SU-DHL-6 (cell line): Measurements from ENCODE around the gene CAPN15.
A peak's percentile ranks its signal among the peaks of the same experiment; 100 is the strongest.

Experiments
- H2AFZ ChIP-seq: fragments of 200-600 bp; sonication (generic); 2 replicates; pipeline ENCODE4 v1.6.1; 2014; ENCODE audit warnings: low read depth, mild to moderate bottlenecking, moderate library complexity, mixed read lengths, antibody characterized with exemption, low read length; ENCODE audit not compliant: severe bottlenecking
- H3F3A ChIP-seq: fragments of 200-600 bp; shearing (Covaris generic); 2 replicates; pipeline ENCODE4 v1.6.0; 2016; ENCODE audit warnings: antibody characterized with exemption, mild to moderate bottlenecking; ENCODE audit not compliant: insufficient read depth
- H3K27ac ChIP-seq: fragments of 200-600 bp; sonication (generic); 2 replicates; pipeline ENCODE4 v1.5.1; 2016; ENCODE audit warnings: low read depth, mild to moderate bottlenecking, low read length, moderate library complexity, mixed read lengths
- H3K27me3 ChIP-seq: fragments of 200-600 bp; sonication (generic), shearing (Covaris generic); 2 replicates; pipeline ENCODE4 v1.6.0; 2014; ENCODE audit warnings: mild to moderate bottlenecking, low read length
- H3K36me3 ChIP-seq: fragments of 200-600 bp; sonication (generic); 2 replicates; pipeline ENCODE4 v1.6.1; 2014; ENCODE audit warnings: mild to moderate bottlenecking, low read length, mixed read lengths
- H3K4me2 ChIP-seq: fragments of 300-600, 200-600 bp; shearing (Covaris generic), sonication (generic); 2 replicates; pipeline ENCODE4 v1.6.0; 2014; ENCODE audit warnings: low read length, low read depth, mild to moderate bottlenecking; ENCODE audit not compliant: poor library complexity, severe bottlenecking
- H3K4me3 ChIP-seq: fragments of 200-600 bp; sonication (generic); 2 replicates; pipeline ENCODE4 v1.5.1; 2014; ENCODE audit warnings: antibody characterized with exemption, low read length, mild to moderate bottlenecking, mixed read lengths; ENCODE audit not compliant: insufficient read depth, poor library complexity, severe bottlenecking
- H3K79me2 ChIP-seq: fragments of 200-600 bp; sonication (generic); 2 replicates; pipeline ENCODE4 v1.6.1; 2014; ENCODE audit warnings: mild to moderate bottlenecking, low read length, moderate library complexity; ENCODE audit not compliant: insufficient read depth
- H3K9ac ChIP-seq: fragments of 200-600 bp; sonication (generic); 2 replicates; pipeline ENCODE4 v1.7.0; 2014; ENCODE audit warnings: mild to moderate bottlenecking, low read length
- H3K9me2 ChIP-seq: fragments of 200-600 bp; sonication (generic); replicated peaks from 2 replicates; pipeline ENCODE4 v1.6.1; 2014; ENCODE audit warnings: low read length; ENCODE audit not compliant: insufficient read depth
- H3K9me3 ChIP-seq: fragments of 200-600 bp; sonication (generic); 2 replicates; pipeline ENCODE4 v1.6.1; 2014; ENCODE audit warnings: low read length, mixed read lengths; ENCODE audit not compliant: insufficient read depth
- H4K20me1 ChIP-seq: fragments of 200-600 bp; sonication (generic); 2 replicates; pipeline ENCODE4 v1.6.1; 2014; ENCODE audit warnings: low read depth, mild to moderate bottlenecking, antibody characterized with exemption, low read length, moderate library complexity, mixed read lengths
- EZH2phosphoT487 ChIP-seq: fragments of 200-600 bp; sonication (generic), shearing (Covaris generic); conservative IDR thresholded peaks from 2 replicates; pipeline ENCODE4 v1.6.1; 2018; ENCODE audit warnings: mild to moderate bottlenecking, antibody characterized with exemption, low read length, moderate library complexity, mixed read lengths
- TF ChIP-seq, protein P1 (sequence below): fragments of 200-600 bp; sonication (generic); IDR thresholded peaks from one replicate; pipeline ENCODE4 v1.5.1; 2017; ENCODE audit warnings: antibody characterized with exemption, mild to moderate bottlenecking, low read length, moderate library complexity; ENCODE audit not compliant: insufficient read depth, poor library complexity, severe bottlenecking

Gene CAPN15

DNA sequence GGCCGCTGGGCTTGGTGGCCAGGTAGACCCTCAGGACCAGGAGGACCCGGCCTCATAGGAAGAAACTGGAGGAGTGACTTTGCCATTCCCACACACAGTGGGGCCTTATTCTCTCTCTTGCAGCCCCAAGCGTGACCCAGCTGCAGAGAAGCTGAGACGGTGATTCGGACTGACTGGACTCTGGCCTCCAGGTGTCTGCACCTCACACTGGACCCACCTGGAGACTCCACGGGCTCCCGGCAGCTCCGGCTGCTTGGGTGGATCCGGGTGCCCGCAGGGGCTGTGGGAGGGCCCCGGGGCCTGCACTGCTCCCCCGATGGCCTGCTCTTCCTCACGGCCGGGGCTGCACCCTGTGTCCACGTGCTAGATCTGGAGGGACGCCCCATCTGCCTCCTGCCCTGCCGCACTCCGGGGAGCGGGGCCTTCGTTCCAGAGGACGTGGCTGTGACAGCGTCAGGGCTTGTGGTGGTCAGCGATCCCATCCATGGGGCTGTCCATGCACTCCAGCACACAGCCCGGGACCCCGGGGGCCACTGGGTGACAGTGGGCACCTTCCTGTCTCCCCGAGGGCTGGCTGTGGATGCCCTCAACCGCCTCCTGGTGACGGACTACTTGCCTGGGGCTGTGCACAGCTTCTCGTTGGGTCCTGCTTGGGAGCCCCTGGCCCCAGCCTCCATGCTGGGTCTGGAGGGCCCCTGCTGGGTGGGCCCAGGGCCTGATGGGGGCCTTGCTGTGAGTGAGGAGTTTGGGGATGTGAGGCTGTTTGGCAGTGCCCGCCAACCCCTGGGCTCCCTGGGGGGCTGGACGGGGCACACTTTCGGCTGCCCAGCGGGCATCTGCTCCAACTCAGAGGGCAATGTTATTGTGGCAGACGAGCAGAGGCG lies 40.1 kb downstream of the CAPN15 start:
- no peaks in the 10 kb centered on the region for H3K36me3 ChIP-seq
- no peak overlapping the region for H2AFZ ChIP-seq
- no peak overlapping the region for H3K4me2 ChIP-seq
- no peaks in the 10 kb centered on the region for H3K79me2 ChIP-seq
- H3K9me2 ChIP-seq: no peaks in the 10 kb centered on the region
- H3K27me3 ChIP-seq: no peaks in the 10 kb centered on the region
- no peaks in the 10 kb centered on the region for H3K9me3 ChIP-seq
- no peak overlapping the region; the same call in 1 of the 2 replicates for H3K9ac ChIP-seq
- TF ChIP-seq EZH2phosphoT487: no peak
- TF ChIP-seq, protein P1, sequence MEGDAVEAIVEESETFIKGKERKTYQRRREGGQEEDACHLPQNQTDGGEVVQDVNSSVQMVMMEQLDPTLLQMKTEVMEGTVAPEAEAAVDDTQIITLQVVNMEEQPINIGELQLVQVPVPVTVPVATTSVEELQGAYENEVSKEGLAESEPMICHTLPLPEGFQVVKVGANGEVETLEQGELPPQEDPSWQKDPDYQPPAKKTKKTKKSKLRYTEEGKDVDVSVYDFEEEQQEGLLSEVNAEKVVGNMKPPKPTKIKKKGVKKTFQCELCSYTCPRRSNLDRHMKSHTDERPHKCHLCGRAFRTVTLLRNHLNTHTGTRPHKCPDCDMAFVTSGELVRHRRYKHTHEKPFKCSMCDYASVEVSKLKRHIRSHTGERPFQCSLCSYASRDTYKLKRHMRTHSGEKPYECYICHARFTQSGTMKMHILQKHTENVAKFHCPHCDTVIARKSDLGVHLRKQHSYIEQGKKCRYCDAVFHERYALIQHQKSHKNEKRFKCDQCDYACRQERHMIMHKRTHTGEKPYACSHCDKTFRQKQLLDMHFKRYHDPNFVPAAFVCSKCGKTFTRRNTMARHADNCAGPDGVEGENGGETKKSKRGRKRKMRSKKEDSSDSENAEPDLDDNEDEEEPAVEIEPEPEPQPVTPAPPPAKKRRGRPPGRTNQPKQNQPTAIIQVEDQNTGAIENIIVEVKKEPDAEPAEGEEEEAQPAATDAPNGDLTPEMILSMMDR: no peak
- no peak overlapping the region for H3K27ac ChIP-seq
- H4K20me1 ChIP-seq: no peaks in the 10 kb centered on the region
- no peaks in the 10 kb centered on the region for H3F3A ChIP-seq
- no peak overlapping the region for H3K4me3 ChIP-seq

DNA sequence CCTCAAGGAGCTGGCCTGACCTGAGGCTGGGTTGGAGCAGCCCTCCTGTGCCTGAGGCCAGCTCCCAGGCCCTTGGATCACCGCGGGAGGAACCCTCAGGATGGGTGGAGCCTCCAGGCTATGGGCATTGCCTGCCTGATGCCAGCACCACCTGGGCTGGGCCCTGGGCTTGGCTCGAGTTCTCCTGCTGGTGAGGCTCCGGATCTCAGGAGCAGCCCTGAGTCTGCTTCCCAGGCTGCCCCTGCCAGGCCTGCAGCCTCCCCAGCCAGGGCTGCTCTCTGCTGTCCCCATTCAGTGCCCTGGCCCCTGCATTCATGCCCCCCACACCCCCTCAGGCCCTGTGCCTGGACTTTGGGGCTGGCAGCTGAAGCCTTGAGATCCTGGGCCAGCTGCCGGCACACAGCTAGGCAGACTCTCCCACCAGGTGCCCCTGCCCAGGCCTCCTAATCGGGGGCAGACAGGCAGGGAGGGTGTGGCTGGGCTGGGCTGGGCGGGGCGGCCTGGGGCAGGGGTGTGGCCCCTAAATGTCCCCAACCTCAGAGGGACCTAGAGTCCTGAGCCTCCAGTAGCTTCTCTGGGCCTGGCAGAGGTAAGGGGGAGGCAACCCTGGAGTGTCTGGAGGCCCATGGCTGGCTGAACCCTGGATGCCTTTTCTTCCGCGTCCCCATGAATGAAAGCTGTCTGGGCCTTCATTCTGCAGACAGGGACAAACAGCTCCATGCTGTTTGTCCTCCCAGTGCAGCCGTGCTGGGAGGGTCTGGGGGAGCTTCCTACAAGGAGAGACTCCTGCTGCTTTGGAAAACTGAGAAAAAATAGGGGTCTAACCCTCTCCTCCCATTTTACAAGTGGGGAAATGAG lies 41.1 kb downstream of the CAPN15 start:
- Histone ChIP-seq H2AFZ (no peak overlapping the region), H3F3A (no peaks in the 10 kb centered on the region), H3K36me3 (no peaks in the 10 kb centered on the region), H3K4me3 (peak overlapping the region; percentile 54), H4K20me1 (no peaks in the 10 kb centered on the region), H3K27me3 (no peaks in the 10 kb centered on the region), H3K27ac (no peak overlapping the region), H3K9me2 (no peaks in the 10 kb centered on the region), H3K9ac (peak overlapping the region; percentile 74), H3K4me2 (peak overlapping the region; percentile 67), H3K79me2 (no peaks in the 10 kb centered on the region), H3K9me3 (no peaks in the 10 kb centered on the region)
- TF ChIP-seq, protein P1: no peak
- no peak for TF ChIP-seq EZH2phosphoT487

DNA sequence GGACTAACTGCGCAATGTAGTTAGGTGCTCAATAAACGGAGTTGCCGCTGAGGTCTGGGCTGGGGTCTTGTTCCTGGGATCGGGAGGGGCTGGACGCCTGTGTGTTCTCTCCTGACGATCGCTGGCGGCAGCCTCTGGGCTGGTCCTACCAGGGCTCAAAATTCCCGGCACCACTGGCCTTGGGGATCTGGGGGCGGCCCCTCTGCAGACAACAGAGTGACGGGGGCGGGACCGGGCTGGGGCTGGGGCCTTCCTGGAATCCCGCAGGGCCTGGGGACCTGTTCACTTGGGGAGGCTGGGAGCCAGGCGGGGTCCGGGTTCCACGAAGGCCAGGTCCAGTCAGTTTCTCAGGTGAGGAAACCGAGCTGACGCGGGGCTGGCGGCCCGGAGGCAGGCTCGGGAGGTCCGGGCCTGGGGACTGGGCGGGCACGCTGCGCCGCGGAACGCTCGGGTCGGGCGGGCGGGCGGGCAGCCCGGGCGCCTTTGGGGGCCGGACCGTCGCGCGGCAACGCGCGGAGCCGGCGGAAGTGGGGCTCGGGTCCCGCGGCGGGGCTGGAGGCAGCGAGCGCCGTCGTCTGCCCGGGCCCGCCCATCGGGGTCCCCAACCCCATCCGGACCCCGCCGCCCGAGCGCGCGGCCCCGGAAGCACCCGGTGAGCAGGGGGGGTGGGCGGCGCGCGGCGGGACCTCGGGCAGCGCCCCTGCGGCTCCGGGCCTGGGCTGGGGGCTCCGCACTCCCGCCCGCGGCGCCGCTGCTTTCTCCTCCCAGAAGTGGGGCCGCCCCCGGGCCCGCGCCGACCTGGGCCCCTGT lies 42.1 kb downstream of the CAPN15 start, which contains the start of gene PIGQ:
PIGQ (plus strand) TSS at position 524 of the 810 bp plus-strand sequence. CDS start 4,107 bp downstream, outside the sequence.
- Histone ChIP-seq H3K36me3 (no peaks in the 10 kb centered on the region), H3K4me2 (peak within 1 kb of the TSS; percentile 73), H3F3A (no peaks in the 10 kb centered on the region), H3K27me3 (no peaks in the 10 kb centered on the region), H4K20me1 (no peaks in the 10 kb centered on the region), H3K27ac (no peak within 1 kb of the TSS), H3K9ac (peak within 1 kb of the TSS; percentile 74), H3K9me3 (no peaks in the 10 kb centered on the region), H3K9me2 (no peaks in the 10 kb centered on the region), H2AFZ (peak within 1 kb of the TSS; percentile 95), H3K4me3 (peak within 1 kb of the TSS; percentile 99), H3K79me2 (no peaks in the 10 kb centered on the region)
- no peak for TF ChIP-seq EZH2phosphoT487
- TF ChIP-seq, protein P1: no peak
